Osteoblast (primary cell): ENCODE results near the gene AFM. TPM values are rescaled to one million over a fixed set of nuclear protein-coding genes. Genes with fewer than 3 reads are reported as not detected.

Experiments used
- DNase-seq: peaks from one replicate; pipeline ENCODE4 v3.0.0; 2011; ENCODE audit warnings: low spot score, mixed read lengths; ENCODE audit not compliant: insufficient read length; ENCODE audit errors: missing footprints
- H2AFZ ChIP-seq: 2 replicates; pipeline ENCODE4 v1.6.0; 2011; ENCODE audit warnings: mild to moderate bottlenecking, low read length
- H3K27ac ChIP-seq: 2 replicates; pipeline ENCODE4 v1.5.1; 2011; ENCODE audit warnings: mild to moderate bottlenecking, low read depth, low read length, moderate library complexity
- H3K27me3 ChIP-seq: 2 replicates; pipeline ENCODE4 v1.6.0; 2012; ENCODE audit warnings: mild to moderate bottlenecking, control low read depth, inconsistent platforms, low read length, moderate library complexity; ENCODE audit not compliant: insufficient read depth
- H3K36me3 ChIP-seq: 2 replicates; pipeline ENCODE4 v1.5.1; 2011; ENCODE audit warnings: mild to moderate bottlenecking, low read length, control low read depth, moderate library complexity; ENCODE audit not compliant: insufficient read depth
- H3K4me1 ChIP-seq: 2 replicates; pipeline ENCODE4 v1.5.1; 2011; ENCODE audit warnings: mild to moderate bottlenecking, low read length, control low read depth, moderate library complexity; ENCODE audit not compliant: insufficient read depth
- H3K4me2 ChIP-seq: 2 replicates; pipeline ENCODE4 v1.6.0; 2011; ENCODE audit warnings: mild to moderate bottlenecking, low read length; ENCODE audit not compliant: insufficient read depth
- H3K4me3 ChIP-seq: fragments of 200-600 bp; sonication (generic); 3 replicates; pipeline ENCODE4 v1.5.1; 2012; ENCODE audit warnings: mild to moderate bottlenecking, low read length, inconsistent platforms; ENCODE audit not compliant: insufficient read depth
- H3K79me2 ChIP-seq: 2 replicates; pipeline ENCODE4 v1.6.0; 2012; ENCODE audit warnings: mild to moderate bottlenecking, low read length, control low read depth, inconsistent platforms; ENCODE audit not compliant: insufficient read depth
- H3K9me3 ChIP-seq: 2 replicates; pipeline ENCODE4 v1.5.1; 2011; ENCODE audit warnings: low read depth, low read length, control low read depth
- H4K20me1 ChIP-seq: 2 replicates; pipeline ENCODE4 v1.6.0; 2012; ENCODE audit warnings: mild to moderate bottlenecking, low read length, control low read depth; ENCODE audit not compliant: insufficient read depth
- CTCF ChIP-seq: IDR thresholded peaks from 2 replicates; pipeline ENCODE4 v1.5.1; 2011; ENCODE audit warnings: mild to moderate bottlenecking, low read depth, low read length, moderate library complexity; ENCODE audit errors: extremely low read depth
- total RNA-seq: library from RNA; depleted of rRNA; stranded (reverse); fragments of >200 nt; gene quantifications from 2 replicates; pipeline ENCODE4 v1.2.3, GENCODE V29; 2012

The AFM gene
- total RNA-seq, 1 donor: not detected

- Histone ChIP-seq H3K9me3 (no peaks in the 10 kb centered on the region), H3K36me3 (no peaks in the 10 kb centered on the region), H3K27ac (no peak overlapping the region), H3K4me1 (no peaks in the 10 kb centered on the region), H3K27me3 (peaks cover 20% of the 10 kb centered on the region), H3K79me2 (no peaks in the 10 kb centered on the region), H3K4me2 (no peak overlapping the region), H2AFZ (no peak overlapping the region), H3K4me3 (no peak overlapping the region), H4K20me1 (no peaks in the 10 kb centered on the region)
- TF ChIP-seq CTCF: no peak
- DNase-seq: no peak
These were observed 5.7 kb downstream of the AFM start for GRCh38 chr4:73487233-73487632.

GRCh38 chr4:73499996-73500765 is 18.6 kb downstream of the AFM start:
- Histone ChIP-seq H3K27me3 (no peaks in the 10 kb centered on the region), H3K4me2 (peak overlapping the region; percentile 70), H4K20me1 (no peaks in the 10 kb centered on the region), H3K36me3 (no peaks in the 10 kb centered on the region), H3K4me1 (peaks cover 7% of the 10 kb centered on the region), H2AFZ (peak overlapping the region; percentile 78), H3K9me3 (no peaks in the 10 kb centered on the region), H3K27ac (no peak overlapping the region), H3K79me2 (no peaks in the 10 kb centered on the region), H3K4me3 (peak overlapping the region; percentile 33)
- DNase-seq: no peak
- no peak for TF ChIP-seq CTCF

- Histone ChIP-seq H3K27me3 (no peaks in the 10 kb centered on the region), H3K79me2 (no peaks in the 10 kb centered on the region), H3K27ac (no peak overlapping the region), H3K36me3 (no peaks in the 10 kb centered on the region), H3K4me3 (no peak overlapping the region), H2AFZ (peak overlapping the region; percentile 15), H3K9me3 (no peaks in the 10 kb centered on the region), H4K20me1 (no peaks in the 10 kb centered on the region), H3K4me1 (peaks cover 7% of the 10 kb centered on the region), H3K4me2 (no peak overlapping the region)
- no peak for TF ChIP-seq CTCF
- DNase-seq: no peak
These were observed 20.2 kb downstream of the AFM start for GRCh38 chr4:73501664-73502265.

GRCh38 chr4:73505567-73505966 is 24.0 kb downstream of the AFM start:
- no peak for TF ChIP-seq CTCF

More at GRCh38 chr4:73505567-73505966, 24.0 kb downstream of the AFM start:
- Histone ChIP-seq H3K4me2 (no peak overlapping the region), H3K9me3 (no peaks in the 10 kb centered on the region), H3K36me3 (no peaks in the 10 kb centered on the region), H3K79me2 (no peaks in the 10 kb centered on the region), H3K27me3 (peaks cover 3% of the 10 kb centered on the region), H3K4me1 (peaks cover under 1% of the 10 kb centered on the region), H4K20me1 (no peaks in the 10 kb centered on the region), H3K27ac (no peak overlapping the region), H3K4me3 (no peak overlapping the region), H2AFZ (no peak overlapping the region)
- DNase-seq: no peak
